Germinal center (tissue), 1 donor: Measurements from ENCODE around the gene NIM1K.
"Not testable (repeated sequence)": the region's sequence is repeated elsewhere in the genome, so short reads cannot be mapped to it uniquely, and the experiment has no call there.

Experiments used
- DNase-seq: peaks from one replicate; pipeline ENCODE4 v3.0.0; 2012; ENCODE audit warnings: mixed read lengths, low spot score

Gene NIM1K

GRCh38 chr5:43191740-43192557 lies at the start of gene NIM1K:
TSS of gene NIM1K (plus strand) at chr5:43192225. CDS start at chr5:43245776, 53,551 bp downstream.
- peak; percentile 66 for DNase-seq

- no peak for DNase-seq
Measured at GRCh38 chr5:43145071-43145470, 47.0 kb upstream of the NIM1K start.

- DNase-seq: no peak
Measured at GRCh38 chr5:43146958-43147357, 45.1 kb upstream of the NIM1K start.

GRCh38 chr5:43148417-43148816 lies 43.6 kb upstream of the NIM1K start:
- no peak for DNase-seq

DNA sequence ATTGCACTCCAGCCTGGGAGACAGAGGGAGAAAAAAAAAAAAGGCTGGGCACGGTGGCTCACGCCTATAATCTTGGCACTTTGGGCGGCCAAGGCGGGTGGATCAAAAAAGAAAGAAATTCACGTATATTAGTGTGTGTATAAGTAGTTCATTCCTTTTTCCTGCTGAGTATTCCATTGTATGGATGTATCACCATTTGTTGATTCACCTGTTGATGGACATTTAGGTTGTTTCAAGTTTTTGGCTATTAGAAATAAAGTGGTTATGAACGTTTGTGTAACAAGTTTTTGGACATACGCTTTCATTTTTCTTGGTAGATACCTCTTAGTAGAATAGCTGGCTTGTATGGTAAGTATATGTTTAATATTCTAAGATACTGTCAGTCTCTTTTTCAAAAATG lies 42.8 kb upstream of the NIM1K start:
- DNase-seq: no peak

DNA sequence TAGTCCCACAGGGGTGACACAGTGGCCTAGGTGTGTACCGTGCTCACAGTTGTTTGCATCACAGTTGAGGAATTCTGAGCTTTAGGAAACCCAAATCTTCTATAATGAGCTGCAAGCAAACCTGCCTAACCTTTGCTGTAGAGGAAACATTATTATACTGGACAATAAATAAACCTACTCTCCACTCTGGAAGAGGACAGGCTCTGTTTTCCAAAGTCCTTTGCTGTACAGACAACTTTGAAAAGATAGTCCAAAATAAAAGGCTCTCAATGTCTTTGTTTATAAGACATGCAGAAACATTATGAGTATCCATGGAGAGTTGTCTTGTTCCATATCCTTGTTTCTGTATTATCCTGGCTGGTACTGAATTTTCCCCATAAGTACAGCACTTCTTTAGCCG lies 42.0 kb upstream of the NIM1K start:
- no peak for DNase-seq

- no peak for DNase-seq
Measured at GRCh38 chr5:43150748-43151147, 41.3 kb upstream of the NIM1K start.

DNA sequence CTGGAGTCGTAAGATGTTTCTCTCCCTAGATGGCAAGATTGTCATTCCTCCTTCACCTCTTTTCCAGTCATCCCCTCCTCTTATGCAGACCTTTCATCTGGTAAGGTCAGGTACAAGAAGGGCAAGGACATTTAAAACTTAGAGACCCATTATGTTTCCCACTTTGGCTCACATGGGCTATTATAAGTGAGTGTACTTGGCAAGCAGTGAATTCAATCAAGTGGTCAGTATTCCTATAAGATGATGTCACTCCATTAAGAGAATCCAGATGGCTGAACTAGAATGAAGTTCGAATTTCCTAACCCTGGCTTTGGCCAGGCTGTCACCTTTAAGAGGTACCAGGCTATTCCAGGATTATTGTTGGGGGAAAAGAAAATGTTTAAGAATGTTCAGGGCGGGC lies 39.1 kb upstream of the NIM1K start:
- DNase-seq: no peak

- DNase-seq: no peak
Measured at GRCh38 chr5:43154469-43154868, 37.6 kb upstream of the NIM1K start.

- DNase-seq: no peak
Measured at GRCh38 chr5:43155394-43156096, 36.5 kb upstream of the NIM1K start.

- DNase-seq: no peak
Measured at GRCh38 chr5:43156388-43156787, 35.6 kb upstream of the NIM1K start.

- no peak for DNase-seq
Measured at GRCh38 chr5:43157068-43157467, 35.0 kb upstream of the NIM1K start.

DNA sequence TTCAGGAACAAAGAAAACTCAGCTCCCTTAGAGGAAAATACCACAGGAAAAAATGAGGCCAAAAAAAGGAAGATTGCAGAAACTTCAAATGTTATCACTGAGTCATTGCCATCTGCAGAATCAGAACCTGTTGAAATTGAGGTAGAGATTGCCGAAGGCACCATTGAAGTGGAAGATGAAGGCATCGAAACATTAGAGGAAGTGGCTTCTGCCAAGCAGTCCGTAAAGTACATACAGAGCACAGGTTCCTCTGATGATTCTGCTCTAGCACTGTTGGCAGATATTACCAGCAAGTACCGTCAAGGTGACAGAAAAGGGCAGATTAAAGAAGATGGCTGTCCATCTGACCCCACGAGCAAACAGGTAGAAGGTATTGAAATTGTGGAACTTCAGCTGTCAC lies 30.8 kb upstream of the NIM1K start:
- DNase-seq: no peak

- not testable (repeated sequence) for DNase-seq
Measured at GRCh38 chr5:43164801-43165200, 27.2 kb upstream of the NIM1K start.

GRCh38 chr5:43165323-43165722 lies 26.7 kb upstream of the NIM1K start:
- no peak for DNase-seq

DNA sequence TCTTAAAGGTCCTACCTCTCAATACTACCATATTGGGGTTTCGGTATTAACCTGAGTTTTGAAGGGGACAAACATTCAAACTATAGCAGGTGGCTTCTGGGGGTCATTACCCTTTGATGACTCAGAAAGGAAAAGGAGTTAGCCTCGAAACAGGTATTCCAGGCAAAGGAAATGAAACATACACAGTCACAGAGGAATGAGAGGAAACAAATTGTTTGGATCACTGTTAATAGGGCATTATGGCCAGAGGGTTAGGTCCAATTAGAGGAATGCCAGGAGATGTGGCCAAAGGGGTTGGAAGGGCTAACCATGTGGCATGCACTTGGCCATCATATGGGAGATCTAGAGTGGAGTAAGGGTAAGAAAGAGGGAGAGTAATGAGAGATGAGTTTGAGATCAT lies 23.9 kb upstream of the NIM1K start:
- no peak for DNase-seq

DNA sequence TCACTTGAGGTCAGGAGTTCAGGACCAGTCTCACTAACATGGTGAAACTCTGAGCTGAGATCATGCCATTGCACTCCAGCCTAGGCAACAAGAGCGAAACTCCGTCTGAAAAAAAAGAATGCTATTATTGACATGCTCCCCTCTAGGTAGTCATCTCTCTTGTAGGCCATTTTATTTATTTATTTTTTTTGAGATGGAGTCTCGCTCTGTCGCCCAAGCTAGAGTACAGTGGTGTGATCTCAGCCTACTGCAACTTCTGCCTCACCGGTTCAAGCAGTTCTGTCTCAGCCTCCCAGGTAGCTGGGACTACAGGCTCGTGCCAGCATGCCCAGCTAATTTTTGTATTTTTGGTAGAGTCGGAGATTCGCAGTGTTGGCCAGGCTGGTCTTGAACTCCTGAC lies 20.6 kb upstream of the NIM1K start:
- DNase-seq: no peak

DNA sequence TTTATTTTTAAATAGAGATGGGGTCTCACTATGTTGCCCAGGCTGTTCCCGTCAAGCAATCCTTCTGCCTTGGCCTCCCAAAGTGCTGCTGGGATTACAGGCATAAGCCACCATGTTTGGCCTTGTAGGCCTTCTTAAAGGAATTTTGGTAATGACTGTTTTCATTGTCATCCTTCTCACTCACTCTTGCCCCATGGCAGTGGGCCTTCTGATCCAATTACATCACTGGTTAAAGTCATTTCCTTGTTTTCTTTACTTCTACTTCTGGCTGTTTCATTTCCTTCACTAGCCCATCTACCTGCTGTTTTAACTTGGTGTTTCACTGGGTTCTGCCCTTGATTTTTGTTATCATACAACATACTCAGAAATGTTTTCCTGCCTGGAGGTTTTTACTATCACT lies 20.1 kb upstream of the NIM1K start:
- DNase-seq: no peak

DNA sequence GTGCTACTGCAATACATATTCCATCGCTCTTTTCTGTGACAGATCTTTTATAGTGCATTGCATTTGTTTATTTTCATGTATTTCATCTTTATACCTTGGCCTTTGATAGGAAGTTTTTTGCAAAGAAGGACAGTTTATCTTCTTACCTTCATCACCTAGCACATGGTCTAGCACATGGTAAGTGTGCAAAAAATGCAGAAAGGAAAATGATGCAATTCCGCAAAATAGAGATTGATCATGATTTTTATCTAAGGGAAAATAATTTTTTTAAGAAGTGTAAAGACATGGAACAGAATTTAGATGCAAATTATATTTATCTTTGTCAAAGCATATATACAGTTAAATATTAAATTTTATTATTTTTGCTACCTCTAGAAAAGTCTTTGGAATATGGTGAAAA lies 19.2 kb upstream of the NIM1K start:
- DNase-seq: no peak

- DNase-seq: no peak
Measured at GRCh38 chr5:43174586-43174985, 17.4 kb upstream of the NIM1K start.

DNA sequence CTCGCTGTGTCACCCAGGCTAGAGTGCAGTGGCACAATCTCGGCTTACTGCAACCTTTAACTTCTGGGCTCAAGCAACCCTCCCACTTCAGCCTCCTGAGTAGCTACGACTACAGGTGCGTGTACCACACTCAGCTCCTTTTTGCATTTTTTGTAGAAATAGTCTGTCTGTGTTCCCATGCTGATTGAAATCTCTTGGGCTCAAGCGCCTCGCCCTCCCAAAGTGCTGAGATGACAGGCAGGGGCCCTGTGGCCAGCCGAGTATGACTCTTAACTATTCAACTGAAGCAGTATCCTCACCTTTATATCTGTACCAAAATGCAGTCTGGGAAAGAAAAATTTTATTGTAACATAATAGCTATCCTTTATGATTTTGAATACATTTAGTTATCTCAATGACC lies 12.2 kb upstream of the NIM1K start:
- DNase-seq: no peak

DNA sequence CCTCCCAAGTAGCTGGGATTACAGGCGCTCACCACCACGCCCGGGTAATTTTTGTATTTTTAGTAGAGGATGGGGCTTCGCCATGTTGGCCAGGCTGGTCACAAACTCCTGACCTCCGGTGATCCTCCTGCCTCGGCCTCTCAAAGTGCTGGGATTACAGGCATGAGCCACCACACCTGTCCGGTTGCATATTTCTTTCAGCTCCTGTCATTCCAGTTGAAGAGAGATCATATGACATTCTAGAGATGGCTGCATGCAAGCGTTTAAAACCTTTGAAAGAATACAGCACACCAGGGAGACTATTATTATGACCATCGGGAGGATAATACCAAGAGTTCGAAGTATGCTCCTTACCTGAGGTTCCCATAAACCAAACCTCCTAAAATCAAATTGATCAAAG lies 9.6 kb upstream of the NIM1K start:
- no peak for DNase-seq

GRCh38 chr5:43183101-43183500 lies 8.9 kb upstream of the NIM1K start:
- DNase-seq: not testable (repeated sequence)
